Activated CD8-positive, alpha-beta T cell treated with anti-CD3 and anti-CD28 coated beads for 36 hours (primary cell): ENCODE data around the gene TMEM234. TPM values are rescaled to one million over a fixed set of nuclear protein-coding genes. Genes with fewer than 3 reads are reported as not detected.

ENCODE experiments used
- ATAC-seq: fragments of 200-7000 bp; cut with Tn5 transposase; one replicate; pipeline ENCODE4 v1.10.0; 2021; ENCODE audit warnings: mild to moderate bottlenecking, moderate library complexity
- CTCF ChIA-PET: fragments of 350-600 bp; sonication (Branson Sonifier 250); formaldehyde crosslinking; loops from one replicate; lab custom pipeline; 2021; ENCODE audit warnings: antibody characterized with exemption; lab: Charles Lee
- POLR2A ChIA-PET: fragments of 350-600 bp; sonication (Branson Sonifier 250); formaldehyde crosslinking; loops from one replicate; lab custom pipeline; 2021; ENCODE audit warnings: antibody characterized with exemption; lab: Charles Lee
- DNase-seq: peaks from one replicate; pipeline ENCODE4 v3.0.0-alpha.2; 2020
- H3K27ac Mint-ChIP-seq: one replicate; pipeline ENCODE4 v1.8.0; 2021; ENCODE audit warnings: mild to moderate bottlenecking, mixed read lengths
- H3K27me3 Mint-ChIP-seq: one replicate; pipeline ENCODE4 v1.8.0; 2021; ENCODE audit warnings: mixed read lengths
- H3K36me3 Mint-ChIP-seq: one replicate; pipeline ENCODE4 v1.8.0; 2021; ENCODE audit warnings: low read depth, mixed read lengths
- H3K4me1 Mint-ChIP-seq: one replicate; pipeline ENCODE4 v1.8.0; 2021; ENCODE audit warnings: low read depth, mixed read lengths
- H3K4me3 Mint-ChIP-seq: one replicate; pipeline ENCODE4 v1.8.0; 2021; ENCODE audit warnings: mild to moderate bottlenecking, moderate library complexity, mixed read lengths
- H3K9me3 Mint-ChIP-seq: one replicate; pipeline ENCODE4 v1.8.0; 2021; ENCODE audit warnings: mixed read lengths
- CTCF ChIP-seq: fragments of 200-600 bp; IDR thresholded peaks from one replicate; pipeline ENCODE4 v1.8.0; 2022; ENCODE audit warnings: antibody characterized with exemption, mild to moderate bottlenecking
- intact Hi-C: fragments of 100-400 bp; cut with micrococcal nuclease; formaldehyde crosslinking; loops from one replicate; pipeline ENCODE4 v1.10.0; 2022
- total RNA-seq, 2 experiments: library from RNA; stranded (reverse); gene quantifications; one replicate each; pipeline ENCODE4 v1.2.3, GENCODE V29; 2021

Gene TMEM234
- total RNA-seq, 2 experiments from 2014 or later, result 6.9 to 7.7 TPM

GRCh38 chr1:32250893-32251716 lies 29.0 kb upstream of the TMEM234 start, which contains the start of gene LCK:
TSS of gene LCK (plus strand) at chr1:32251265. CDS start at chr1:32274330, 23,065 bp downstream.
- CTCF ChIA-PET, result interaction anchor here (0.6 to 7.4 kb wide), 12 partner anchors 8 to 121 kb away, joined by 3 to 56 read pairs (median 4); partner anchors contain the start of genes HDAC1 and MARCKSL1
- peak; percentile 40 for ATAC-seq
- intact Hi-C loops, result no loop called here
- TF ChIP-seq CTCF, result no peak
- Mint-ChIP-seq H3K4me1 (peaks cover 53% of the 10 kb centered on the region), H3K4me3 (peak within 1 kb of the TSS; percentile 100), H3K9me3 (no peaks in the 10 kb centered on the region), H3K27me3 (no peaks in the 10 kb centered on the region), H3K27ac (peak within 1 kb of the TSS; percentile 99), H3K36me3 (peaks cover 42% of the 10 kb centered on the region)
- POLR2A ChIA-PET, result interaction anchor here (0.6 to 9.1 kb wide), 29 partner anchors 10 to 837 kb away, joined by 3 to 93 read pairs (median 5); partner anchors contain the start of genes BSDC1, CCDC28B, HDAC1 and MARCKSL1
- DNase-seq, result peak; percentile 91

- intact Hi-C loops, result no loop called here
- POLR2A ChIA-PET, result interaction anchor here (0.6 to 9.1 kb wide), 32 partner anchors 9 to 316 kb away, joined by 3 to 93 read pairs (median 5); partner anchors contain the start of genes BSDC1, CCDC28B, HDAC1 and MARCKSL1
- DNase-seq (peak; percentile 94), ATAC-seq (peak; percentile 70)
- H3K4me3 Mint-ChIP-seq, result peak overlapping the region; percentile 100
- H3K4me1 Mint-ChIP-seq, result peaks cover 48% of the 10 kb centered on the region
- no peaks in the 10 kb centered on the region for H3K9me3 Mint-ChIP-seq
- peak overlapping the region; percentile 99 for H3K27ac Mint-ChIP-seq
- CTCF ChIA-PET, result interaction anchor here (1.2 to 7.4 kb wide), 12 partner anchors 7 to 139 kb away, joined by 3 to 56 read pairs (median 8); partner anchors contain the start of genes HDAC1, MARCKSL1 and TXLNA
- TF ChIP-seq CTCF, result no peak
- peaks cover 36% of the 10 kb centered on the region for H3K36me3 Mint-ChIP-seq
- H3K27me3 Mint-ChIP-seq, result no peaks in the 10 kb centered on the region
These were observed 27.8 kb upstream of the TMEM234 start for GRCh38 chr1:32249831-32250525.

GRCh38 chr1:32247983-32248889 lies 26.1 kb upstream of the TMEM234 start:
- Mint-ChIP-seq H3K27ac (peak overlapping the region; percentile 99), H3K9me3 (no peaks in the 10 kb centered on the region), H3K4me1 (peaks cover 41% of the 10 kb centered on the region), H3K36me3 (peaks cover 24% of the 10 kb centered on the region), H3K4me3 (peak overlapping the region; percentile 50), H3K27me3 (no peaks in the 10 kb centered on the region)
- peak; percentile 96 for TF ChIP-seq CTCF
- POLR2A ChIA-PET, result interaction anchor here (0.6 to 9.1 kb wide), 15 partner anchors 8 to 112 kb away, joined by 3 to 93 read pairs (median 8); partner anchors contain the start of genes HDAC1, MARCKSL1 and TXLNA
- CTCF ChIA-PET, result interaction anchor here (0.6 to 7.4 kb wide), 45 partner anchors 8 to 175 kb away, joined by 3 to 56 read pairs (median 4); partner anchors contain the start of genes CCDC28B, DCDC2B, HDAC1 and IQCC
- ATAC-seq (peak; percentile 21), DNase-seq (peak; percentile 92)
- intact Hi-C loops, result no loop called here

- ChIA-PET CTCF (interaction anchor here (1.1 to 7.4 kb wide), 22 partner anchors 8 to 164 kb away, joined by 3 to 56 read pairs (median 6); partner anchors contain the start of genes CCDC28B, HDAC1 and IQCC), POLR2A (interaction anchor here (0.7 to 9.1 kb wide), 8 partner anchors 13 to 112 kb away, joined by 3 to 93 read pairs (median 6); partner anchors contain the start of gene MARCKSL1)
- Mint-ChIP-seq H3K4me1 (peaks cover 43% of the 10 kb centered on the region), H3K36me3 (peaks cover 16% of the 10 kb centered on the region), H3K4me3 (peak overlapping the region; percentile 50), H3K9me3 (no peaks in the 10 kb centered on the region), H3K27ac (peak overlapping the region; percentile 95), H3K27me3 (no peaks in the 10 kb centered on the region)
- intact Hi-C loops, result no loop called here
- no peak for TF ChIP-seq CTCF
- ATAC-seq (no peak), DNase-seq (no peak)
These were observed 25.3 kb upstream of the TMEM234 start for GRCh38 chr1:32247452-32247851.
